ENCODE measurements around the gene DRG2.

DRG2 gene

DNA sequence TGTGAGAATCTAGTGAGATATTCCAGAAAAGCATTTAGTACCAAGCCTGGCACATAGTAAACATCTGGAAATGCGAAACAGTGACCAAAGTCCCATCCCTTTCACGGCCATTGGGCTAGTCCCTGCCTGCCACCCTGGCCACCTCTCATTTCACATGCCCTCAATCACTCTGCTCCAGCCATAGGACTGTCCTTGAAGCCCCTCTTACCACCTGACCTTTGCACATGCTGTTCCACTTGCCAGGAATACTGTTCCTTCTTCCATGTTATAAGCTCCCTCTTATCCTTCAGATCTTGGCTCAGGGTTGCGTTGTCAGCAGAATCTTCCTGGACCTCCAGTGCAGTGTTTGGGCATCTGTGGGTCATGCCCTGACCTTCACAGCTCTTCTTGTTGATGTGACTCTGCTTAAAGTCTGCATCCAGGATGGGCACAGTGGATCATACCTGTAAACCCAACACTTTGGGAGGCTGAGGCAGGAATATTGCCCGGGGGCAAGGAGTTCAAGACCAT, 22.9 kb downstream of the DRG2 start:
- H2AFZ ChIP-seq (ENCODE audit: low read depth, low read length, severe bottlenecking), result no peak overlapping the region
- no peaks in the 10 kb centered on the region for H3F3A ChIP-seq (ENCODE audit: insufficient read depth)
- H3K9me3 ChIP-seq (ENCODE audit: insufficient read depth, low read length), result no peaks in the 10 kb centered on the region
- no peak overlapping the region for H3K9ac ChIP-seq (ENCODE audit: low read length)
- H4K20me1 ChIP-seq (ENCODE audit: low read depth, low read length), result no peaks in the 10 kb centered on the region
- H3K27ac ChIP-seq (ENCODE audit: low read depth, low read length), result no peak overlapping the region
- H3K9me2 ChIP-seq (replicated peaks; ENCODE audit: insufficient read depth, low read length), result no peaks in the 10 kb centered on the region
- no peaks in the 10 kb centered on the region for H3K79me2 ChIP-seq (ENCODE audit: insufficient read depth, low read length)
- TF ChIP-seq CTCF (IDR thresholded peaks at IDR 0.05; ENCODE audit: insufficient read depth, low read length, poor library complexity, severe bottlenecking), result no peak
- no peak for TF ChIP-seq EZH2phosphoT487 (conservative IDR thresholded peaks at IDR 0.05; ENCODE audit: low read length)
- no peaks in the 10 kb centered on the region for H3K36me3 ChIP-seq (ENCODE audit: low read length)
- H3K4me2 ChIP-seq (ENCODE audit: low read depth, low read length, poor library complexity, severe bottlenecking), result no peak overlapping the region
- H3K4me3 ChIP-seq (ENCODE audit: insufficient read depth, low read length, poor library complexity, severe bottlenecking), result no peak overlapping the region
- H3K27me3 ChIP-seq (ENCODE audit: low read length), result no peaks in the 10 kb centered on the region

GRCh38 chr17:18111330-18111971, 23.7 kb downstream of the DRG2 start:
- TF ChIP-seq EZH2phosphoT487 (conservative IDR thresholded peaks at IDR 0.05; ENCODE audit: low read length) (no peak), CTCF (IDR thresholded peaks at IDR 0.05; ENCODE audit: insufficient read depth, low read length, poor library complexity, severe bottlenecking) (no peak)
- Histone ChIP-seq H3K9ac (ENCODE audit: low read length) (no peak overlapping the region), H2AFZ (ENCODE audit: low read depth, low read length, severe bottlenecking) (no peak overlapping the region), H3K4me2 (ENCODE audit: low read depth, low read length, poor library complexity, severe bottlenecking) (no peak overlapping the region), H3K4me3 (ENCODE audit: insufficient read depth, low read length, poor library complexity, severe bottlenecking) (no peak overlapping the region), H4K20me1 (ENCODE audit: low read depth, low read length) (no peaks in the 10 kb centered on the region), H3K79me2 (ENCODE audit: insufficient read depth, low read length) (no peaks in the 10 kb centered on the region), H3K36me3 (ENCODE audit: low read length) (no peaks in the 10 kb centered on the region), H3K9me2 (replicated peaks; ENCODE audit: insufficient read depth, low read length) (no peaks in the 10 kb centered on the region), H3F3A (ENCODE audit: insufficient read depth) (no peaks in the 10 kb centered on the region), H3K27me3 (ENCODE audit: low read length) (no peaks in the 10 kb centered on the region), H3K27ac (ENCODE audit: low read depth, low read length) (no peak overlapping the region), H3K9me3 (ENCODE audit: insufficient read depth, low read length) (no peaks in the 10 kb centered on the region)

DNA sequence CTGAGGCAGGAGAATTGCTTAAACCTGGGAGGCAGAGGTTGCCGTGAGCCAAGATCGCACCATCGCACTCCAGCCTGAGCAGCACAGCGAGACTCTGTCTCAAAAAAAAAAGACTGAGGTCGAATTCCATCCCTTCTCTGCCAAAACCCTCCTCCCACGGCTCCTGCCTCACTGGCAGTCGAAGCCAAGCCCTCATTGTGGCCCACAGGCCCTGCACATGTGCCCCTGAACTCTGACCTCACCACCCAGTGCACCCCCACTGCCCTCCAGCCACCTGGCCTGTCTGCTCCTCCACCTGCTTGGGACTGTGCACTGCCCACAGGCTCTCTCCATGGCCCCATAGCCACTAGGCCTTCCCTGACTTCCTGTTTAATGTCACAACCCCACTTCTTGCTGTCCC, 27.8 kb downstream of the DRG2 start:
- H3K36me3 ChIP-seq (ENCODE audit: low read length), result no peaks in the 10 kb centered on the region
- TF ChIP-seq EZH2phosphoT487 (conservative IDR thresholded peaks at IDR 0.05; ENCODE audit: low read length) (no peak), CTCF (IDR thresholded peaks at IDR 0.05; ENCODE audit: insufficient read depth, low read length, poor library complexity, severe bottlenecking) (no peak)
- no peaks in the 10 kb centered on the region for H3K9me3 ChIP-seq (ENCODE audit: insufficient read depth, low read length)
- no peaks in the 10 kb centered on the region for H4K20me1 ChIP-seq (ENCODE audit: low read depth, low read length)
- no peak overlapping the region for H3K9ac ChIP-seq (ENCODE audit: low read length)
- H3K9me2 ChIP-seq (replicated peaks; ENCODE audit: insufficient read depth, low read length), result no peaks in the 10 kb centered on the region
- H3F3A ChIP-seq (ENCODE audit: insufficient read depth), result no peaks in the 10 kb centered on the region
- no peak overlapping the region for H3K27ac ChIP-seq (ENCODE audit: low read depth, low read length)
- no peak overlapping the region for H3K4me3 ChIP-seq (ENCODE audit: insufficient read depth, low read length, poor library complexity, severe bottlenecking)
- H3K27me3 ChIP-seq (ENCODE audit: low read length), result no peaks in the 10 kb centered on the region
- no peak overlapping the region for H3K4me2 ChIP-seq (ENCODE audit: low read depth, low read length, poor library complexity, severe bottlenecking)
- H3K79me2 ChIP-seq (ENCODE audit: insufficient read depth, low read length), result no peaks in the 10 kb centered on the region
- H2AFZ ChIP-seq (ENCODE audit: low read depth, low read length, severe bottlenecking), result no peak overlapping the region

Measured in SU-DHL-6 (cell line).